Left lung (tissue), 10 donors: ENCODE data around the gene FSTL1. TPM values are rescaled to one million over a fixed set of nuclear protein-coding genes. Genes with fewer than 3 reads are reported as not detected.

Experiments
- ATAC-seq: fragments of 200-7000 bp; cut with Tn5 transposase; one replicate; pipeline ENCODE4 v1.9.1; 2020; ENCODE audit warnings: moderate library complexity
- DNase-seq, 4 donors: peaks; one replicate each; pipeline ENCODE4 v3.0.0-alpha.2; 2013 to 2020
- H3K27ac ChIP-seq, 2 donors: fragments of 200-600 bp; sonication (generic) in 1 of 2; one replicate each; pipeline versions ENCODE4 v1.5.0 to v1.8.0; 2020 to 2021
- H3K27me3 ChIP-seq, 2 donors: fragments of 200-600 bp; sonication (generic) in 1 of 2; one replicate each; pipeline versions ENCODE4 v1.5.0 to v1.8.0; 2020 to 2021
- H3K36me3 ChIP-seq, 2 donors: fragments of 200-600 bp; sonication (generic) in 1 of 2; one replicate each; pipeline versions ENCODE4 v1.5.0 to v1.8.0; 2020 to 2021
- H3K4me1 ChIP-seq, 2 donors: fragments of 200-600 bp; one replicate each; pipeline ENCODE4 v1.8.0; 2021
- H3K4me3 ChIP-seq, 2 donors: fragments of 200-600 bp; sonication (generic) in 1 of 2; one replicate each; pipeline versions ENCODE4 v1.5.0 to v1.8.0; 2020 to 2021; ENCODE audit warnings: mild to moderate bottlenecking in 1 of 2
- H3K9me3 ChIP-seq, 2 donors: fragments of 200-600 bp; sonication (generic) in 1 of 2; one replicate each; pipeline versions ENCODE4 v1.5.0 to v1.8.0; 2020 to 2021
- CTCF ChIP-seq, 2 donors: fragments of 200-600 bp; sonication (generic) in 1 of 2; IDR thresholded peaks; one replicate each; pipeline versions ENCODE4 v1.5.0 to v1.8.0; 2021; ENCODE audit warnings: antibody characterized with exemption in 2 of 2
- intact Hi-C, 2 donors: fragments of 100-400 bp; cut with DNase I; formaldehyde crosslinking; loops; one replicate each; pipeline versions ENCODE4 v1.11.2 to v1.14.2; 2022
- polyA plus RNA-seq, 6 donors: library from polyadenylated mRNA; unstranded; fragments of 120-200 nt; gene quantifications; one replicate each; pipeline ENCODE4 v1.2.1, GENCODE V29; 2013; ENCODE audit not compliant: insufficient read length in 6 of 6
- total RNA-seq, 2 donors: library from RNA; stranded (reverse); fragmentation: NEBNext Ultra II Directional; extraction: Animal tissue kit (Norgen Biotek cat#: 25700); gene quantifications; one replicate each; pipeline ENCODE4 v1.2.1, GENCODE V29; 2021
- donor health status: DM: no; HTN: yes; CAD: no.
- donor health status: DM: no; HTN: no; CAD: no.

The FSTL1 gene
- total and polyA plus RNA-seq, 8 donors: 265 to 564 (median 527) TPM

- intact Hi-C loops: no loop called here
- TF ChIP-seq CTCF (IDR thresholded peaks at IDR 0.05): no peak
- Histone ChIP-seq H3K4me3 (no peak overlapping the region), H3K36me3 (no peaks in the 10 kb centered on the region), H3K4me1 (peaks cover 0 to 11% of the 10 kb centered on the region in 2 donors), H3K27me3 (no peaks in the 10 kb centered on the region), H3K9me3 (no peaks in the 10 kb centered on the region), H3K27ac (no peak overlapping the region)
- DNase-seq (no peak), ATAC-seq (peak; percentile 26)
These were observed 20.9 kb downstream of the FSTL1 start for GRCh38 chr3:120429921-120430361.

- Histone ChIP-seq H3K4me1 (peaks cover 0 to 11% of the 10 kb centered on the region in 2 donors), H3K27me3 (no peaks in the 10 kb centered on the region), H3K4me3 (no peak overlapping the region), H3K36me3 (no peaks in the 10 kb centered on the region), H3K9me3 (no peaks in the 10 kb centered on the region), H3K27ac (no peak overlapping the region)
- intact Hi-C loops: no loop called here
- no peak for TF ChIP-seq CTCF (IDR thresholded peaks at IDR 0.05)
- DNase-seq (no peak), ATAC-seq (no peak)
These were observed 21.9 kb downstream of the FSTL1 start for GRCh38 chr3:120428924-120429323.

GRCh38 chr3:120427201-120427600 lies 23.6 kb downstream of the FSTL1 start:
- Histone ChIP-seq H3K9me3 (no peaks in the 10 kb centered on the region), H3K4me1 (peaks cover 0 to 9% of the 10 kb centered on the region in 2 donors), H3K27me3 (no peaks in the 10 kb centered on the region), H3K27ac (no peak overlapping the region), H3K36me3 (no peaks in the 10 kb centered on the region), H3K4me3 (no peak overlapping the region)
- intact Hi-C loops: no loop called here
- TF ChIP-seq CTCF (IDR thresholded peaks at IDR 0.05): no peak
- ATAC-seq (no peak), DNase-seq (no peak)

- H3K9me3 ChIP-seq: no peaks in the 10 kb centered on the region
- peaks cover 0 to 3% of the 10 kb centered on the region in 2 donors for H3K4me1 ChIP-seq
- no peaks in the 10 kb centered on the region for H3K36me3 ChIP-seq
- no peak overlapping the region for H3K27ac ChIP-seq
- ATAC-seq (peak; percentile 25), DNase-seq (no peak)
- H3K4me3 ChIP-seq: no peak overlapping the region
- no peaks in the 10 kb centered on the region for H3K27me3 ChIP-seq
- no peak for TF ChIP-seq CTCF (IDR thresholded peaks at IDR 0.05)
- intact Hi-C loops: no loop called here
These were observed 25.1 kb downstream of the FSTL1 start for GRCh38 chr3:120425572-120426250.

- intact Hi-C loops: no loop called here
- Histone ChIP-seq H3K4me1 (peaks cover 0 to 4% of the 10 kb centered on the region in 2 donors), H3K36me3 (no peaks in the 10 kb centered on the region), H3K4me3 (no peak overlapping the region), H3K27me3 (no peaks in the 10 kb centered on the region), H3K27ac (no peak overlapping the region), H3K9me3 (no peaks in the 10 kb centered on the region)
- no peak for DNase-seq
- no peak for ATAC-seq
- TF ChIP-seq CTCF (IDR thresholded peaks at IDR 0.05): no peak
These were observed 25.7 kb downstream of the FSTL1 start for GRCh38 chr3:120424976-120425570.
